MM.1S (cell line): Measurements from ENCODE around the gene ACAP1.

Experiments used
- CTCF ChIP-seq: fragments of 300-600 bp; sonication (generic); IDR thresholded peaks from 2 replicates; pipeline ENCODE4 v1.5.1; 2016; ENCODE audit warnings: antibody characterized with exemption, low read length, mixed read lengths
- EZH2 ChIP-seq: fragments of 300-600 bp; sonication (generic); optimal IDR thresholded peaks from 2 replicates; pipeline ENCODE3; 2017; ENCODE audit warnings: low read depth, mild to moderate bottlenecking, antibody characterized with exemption, low read length, mixed read lengths

GRCh38 chr17:7292729-7293128, 43.6 kb upstream of the ACAP1 start:
- no peak for TF ChIP-seq CTCF
- no peak for TF ChIP-seq EZH2
